ENCODE results near the gene C4B.

The C4B gene

DNA sequence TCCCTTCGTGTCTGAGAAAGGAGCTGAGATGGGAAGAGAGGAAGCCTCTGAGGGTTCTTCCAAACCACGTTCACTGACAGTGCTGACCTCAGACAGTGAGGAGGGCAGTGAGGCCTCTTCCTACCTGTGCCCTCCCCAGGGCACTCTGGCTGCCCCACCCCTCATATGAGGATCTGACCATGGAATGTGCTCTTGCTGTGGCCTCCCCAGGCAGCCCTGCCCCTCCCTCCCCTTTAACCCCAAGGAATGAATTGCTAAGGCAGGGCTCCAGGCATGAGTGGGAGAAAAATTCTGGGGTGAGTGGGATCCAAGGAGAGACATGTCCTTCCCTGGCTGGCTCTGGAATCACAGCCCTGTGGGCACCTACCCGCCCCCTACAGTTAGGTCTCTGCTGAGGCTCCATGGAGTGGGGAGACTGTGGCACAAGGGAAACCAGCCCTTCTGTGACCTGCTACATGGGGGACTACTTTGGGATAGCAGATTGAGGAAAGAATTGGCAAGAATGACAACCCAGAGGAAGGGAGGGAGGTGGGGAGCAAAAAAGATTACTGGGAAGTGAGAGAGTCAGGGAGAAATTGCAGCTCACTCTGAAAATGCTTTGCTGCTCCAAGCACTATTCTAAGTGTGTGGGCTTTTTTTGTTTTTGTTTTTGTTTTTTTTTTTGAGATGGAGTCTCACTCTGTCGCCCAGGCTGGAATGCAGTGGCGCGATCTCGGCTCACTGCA, 65.1 kb downstream of the C4B start:
- in situ Hi-C loops (cut with MboI; ENCODE audit: low sequenced_read_pairs), result no loop called here

DNA sequence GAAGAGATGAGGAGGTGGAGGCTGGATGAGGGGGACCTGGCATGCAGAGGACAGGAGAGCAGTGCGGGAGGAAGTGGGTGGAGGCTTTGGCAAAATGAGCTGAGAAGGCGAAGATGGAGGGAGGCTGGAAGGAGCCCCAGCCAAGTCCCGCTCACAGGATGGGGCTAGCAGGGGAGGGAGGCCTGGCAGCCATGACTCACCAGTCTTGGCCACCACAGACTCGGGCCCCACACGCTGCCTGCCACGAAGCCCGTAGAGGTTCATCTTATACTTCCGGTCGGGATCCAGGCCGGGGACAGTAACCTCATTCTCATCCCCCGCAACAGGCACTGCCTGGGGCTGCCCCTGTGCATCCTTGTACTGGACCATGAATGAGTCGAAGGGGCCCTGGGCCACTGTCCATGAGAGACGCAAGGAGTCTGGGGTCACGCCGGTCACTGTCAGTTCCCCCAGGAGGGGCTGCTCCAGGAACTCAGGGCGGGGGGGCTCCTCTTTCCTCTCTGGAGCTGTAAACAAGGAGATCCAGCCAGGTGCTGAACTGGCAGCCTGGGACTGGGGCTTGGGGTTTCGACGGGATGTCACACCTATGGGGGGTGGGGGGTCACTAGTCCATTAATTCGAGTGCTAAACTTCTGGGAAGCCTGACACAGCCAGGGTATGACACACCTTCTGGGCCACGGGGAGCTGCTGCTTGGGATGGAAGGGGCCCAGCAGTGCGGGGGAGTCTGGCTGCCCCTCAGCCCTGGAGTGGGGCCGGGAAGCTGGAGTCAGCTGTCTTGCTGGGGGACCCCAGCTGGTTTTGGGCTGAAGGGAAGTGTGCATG, 66.8 kb downstream of the C4B start:
- in situ Hi-C loops (cut with MboI; ENCODE audit: low sequenced_read_pairs), result no loop called here

DNA sequence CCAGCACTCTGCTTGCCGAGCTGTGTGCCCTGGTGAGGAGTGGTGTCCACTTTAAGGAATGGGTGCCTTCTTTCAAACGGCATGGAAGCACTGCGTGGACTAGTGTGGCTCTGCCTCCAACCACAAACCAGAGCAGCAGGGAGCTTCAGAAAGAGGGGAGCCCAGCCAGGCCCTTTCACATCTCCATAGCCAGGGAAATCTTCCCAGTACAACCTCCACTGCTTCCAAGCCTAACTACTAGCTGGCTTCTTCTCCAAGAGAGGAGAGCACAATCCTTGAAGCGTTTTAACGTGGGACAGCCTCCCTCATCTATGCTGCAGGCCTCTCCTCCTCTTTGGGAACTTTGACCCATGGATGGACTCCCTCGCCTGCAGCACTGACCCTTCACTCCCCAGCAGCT, 67.9 kb downstream of the C4B start:
- in situ Hi-C loops (cut with MboI; ENCODE audit: low sequenced_read_pairs), result no loop called here

DNA sequence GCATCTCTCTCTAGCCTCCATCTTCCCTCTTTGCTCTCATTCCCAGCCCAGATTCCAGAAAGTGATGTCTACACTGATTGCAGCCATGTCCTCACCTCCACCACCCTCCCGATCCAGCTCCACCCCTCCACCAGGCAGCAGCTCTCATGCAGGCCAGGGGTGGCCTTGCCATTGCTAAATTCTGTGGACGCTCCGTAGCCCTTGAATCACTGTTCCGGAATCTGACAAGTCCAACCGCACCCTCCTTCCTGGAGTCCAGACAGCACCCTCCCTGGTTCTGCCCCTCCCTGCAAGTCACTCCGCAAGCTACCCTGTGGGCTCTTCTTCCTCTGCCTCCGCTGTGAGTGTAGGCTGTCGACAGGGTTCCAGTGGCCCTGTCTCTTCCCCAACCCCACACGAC, 68.3 kb downstream of the C4B start:
- in situ Hi-C loops (cut with MboI; ENCODE audit: low sequenced_read_pairs), result no loop called here

DNA sequence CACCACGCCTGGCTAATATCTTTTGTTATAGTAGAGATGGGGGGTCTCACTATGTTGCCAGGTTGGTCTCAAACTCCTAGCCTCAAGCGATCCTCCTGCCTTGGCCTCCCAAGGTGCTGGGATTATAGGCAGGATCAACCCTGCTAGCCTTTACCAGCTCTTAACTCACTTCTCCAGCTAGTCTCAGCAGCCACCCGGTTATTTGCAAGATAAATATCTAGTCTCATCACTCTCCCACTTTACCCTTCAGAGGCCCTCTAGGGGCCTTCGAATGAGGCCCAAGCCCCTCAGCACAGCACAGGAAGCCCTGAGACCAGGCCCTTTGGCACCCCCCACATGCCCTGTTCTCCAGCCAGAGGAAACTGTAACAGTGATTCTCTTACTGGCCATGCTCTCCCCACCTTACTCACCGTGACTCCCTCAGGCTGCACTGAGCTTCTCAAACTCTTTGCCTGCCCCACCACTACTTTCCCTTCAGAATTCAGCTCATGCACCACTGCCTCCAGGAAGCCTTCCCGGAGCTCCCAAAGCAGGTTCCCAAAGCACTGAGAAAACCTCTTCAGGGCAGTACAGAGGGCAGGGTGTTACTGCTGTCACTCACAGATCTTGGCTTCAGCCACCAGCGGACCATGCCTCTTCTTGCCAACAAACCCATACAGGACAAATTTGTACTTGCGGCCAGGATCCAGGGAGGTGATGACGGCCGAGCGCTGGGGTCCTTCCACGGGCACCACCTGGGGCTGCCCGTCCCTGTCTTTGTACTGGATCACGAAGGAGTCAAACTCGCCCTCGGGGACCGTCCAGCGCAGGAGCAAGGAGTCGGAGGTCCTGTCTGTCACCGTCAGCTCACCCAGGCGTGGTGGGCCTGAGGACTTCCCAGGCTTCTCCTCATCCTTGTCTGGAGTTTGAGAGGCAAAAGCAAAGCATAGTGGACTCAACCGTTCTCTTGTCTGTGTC, 69.5 kb downstream of the C4B start:
- in situ Hi-C loops (cut with MboI; ENCODE audit: low sequenced_read_pairs), result no loop called here

DNA sequence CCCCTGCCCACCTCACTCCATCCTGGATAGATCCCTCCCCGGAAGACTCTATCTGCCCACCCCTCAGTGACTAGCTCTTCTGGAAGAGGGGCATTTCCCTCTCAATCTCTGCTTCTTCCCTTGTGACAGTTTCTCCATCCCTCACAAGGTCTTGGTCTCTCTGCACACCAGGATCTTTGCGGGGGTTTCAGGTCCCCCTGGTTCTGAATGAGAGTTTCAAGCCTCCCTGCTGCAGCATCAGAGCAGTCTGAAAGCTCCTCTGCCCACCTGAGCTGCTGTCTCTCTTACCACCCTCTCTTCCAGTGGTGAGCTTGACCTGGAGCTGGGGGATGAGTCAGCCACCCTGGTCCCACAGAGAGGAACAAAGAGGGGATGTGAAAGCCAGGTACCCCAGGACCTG, 70.2 kb downstream of the C4B start:
- in situ Hi-C loops (cut with MboI; ENCODE audit: low sequenced_read_pairs), result no loop called here
